Neuronal stem cell (in vitro differentiated cells): ENCODE data around the gene NRM.

Experiments
- DNase-seq: peaks from one replicate; pipeline ENCODE4 v3.0.0-alpha.2; 2013; ENCODE audit warnings: low spot score
- H2AFZ ChIP-seq: one replicate; pipeline ENCODE4 v1.6.1; 2013; ENCODE audit warnings: mild to moderate bottlenecking, low read length, inconsistent platforms
- H2AK5ac ChIP-seq: 2 replicates; pipeline ENCODE4 v1.6.1; 2013; ENCODE audit warnings: low read depth, mild to moderate bottlenecking, inconsistent platforms, low read length, moderate library complexity, mixed read lengths
- H2BK120ac ChIP-seq: 2 replicates; pipeline ENCODE4 v1.6.1; 2013; ENCODE audit warnings: low read depth, mild to moderate bottlenecking, inconsistent platforms, low read length, moderate library complexity, mixed read lengths
- H2BK12ac ChIP-seq: one replicate; pipeline ENCODE4 v1.6.1; 2013; ENCODE audit warnings: low read length, inconsistent platforms
- H2BK15ac ChIP-seq: 2 replicates; pipeline ENCODE4 v1.6.1; 2013; ENCODE audit warnings: mild to moderate bottlenecking, low read length, inconsistent platforms, mixed read lengths
- H2BK5ac ChIP-seq: one replicate; pipeline ENCODE4 v1.6.1; 2013; ENCODE audit warnings: inconsistent platforms, mild to moderate bottlenecking, low read length, moderate library complexity
- H3K14ac ChIP-seq: one replicate; pipeline ENCODE4 v1.6.1; 2013; ENCODE audit warnings: low read length, inconsistent platforms
- H3K18ac ChIP-seq: 2 replicates; pipeline ENCODE4 v1.6.1; 2013; ENCODE audit warnings: low read length, inconsistent platforms
- H3K23ac ChIP-seq: 2 replicates; pipeline ENCODE4 v1.6.1; 2013; ENCODE audit warnings: low read depth, mild to moderate bottlenecking, mixed read lengths, low read length, inconsistent platforms; ENCODE audit not compliant: poor library complexity
- H3K27ac ChIP-seq: replicated peaks from 3 replicates; pipeline ENCODE4 v1.5.1; 2013; ENCODE audit warnings: low read length, inconsistent platforms
- H3K27me3 ChIP-seq, 3 experiments: 2 replicates each; pipeline ENCODE4 v1.6.1; 2013; ENCODE audit warnings: low read length in 3 of 3, mild to moderate bottlenecking in 2 of 3, inconsistent platforms in 1 of 3, low read depth in 1 of 3, mixed read lengths in 1 of 3, moderate library complexity in 1 of 3; ENCODE audit not compliant: control insufficient read depth in 3 of 3, insufficient read depth in 3 of 3
- H3K36me3 ChIP-seq, 2 donors: replicated peaks in 1 of 2; 2 replicates each; pipeline ENCODE4 v1.6.1; 2013; ENCODE audit warnings: low read length in 2 of 2; ENCODE audit not compliant: control insufficient read depth in 2 of 2, insufficient read depth in 2 of 2
- H3K4ac ChIP-seq: 2 replicates; pipeline ENCODE4 v1.6.1; 2013; ENCODE audit warnings: inconsistent platforms, mild to moderate bottlenecking, low read length, moderate library complexity
- H3K4me1 ChIP-seq, 2 donors: 1 replicate in 1 of 2; 2 replicates in 1 of 2; pipeline ENCODE4 v1.6.1; 2013; ENCODE audit warnings: low read length in 2 of 2, low read depth in 1 of 2; ENCODE audit not compliant: control insufficient read depth in 2 of 2, insufficient read depth in 1 of 2
- H3K4me2 ChIP-seq: one replicate; pipeline ENCODE4 v1.6.1; 2013; ENCODE audit warnings: mild to moderate bottlenecking, low read length, inconsistent platforms; ENCODE audit not compliant: insufficient read depth, poor library complexity, severe bottlenecking
- H3K4me3 ChIP-seq, 2 donors: 2 replicates each; pipeline ENCODE4 v1.5.1; 2013; ENCODE audit warnings: low read length in 2 of 2, mild to moderate bottlenecking in 2 of 2, inconsistent platforms in 1 of 2, moderate library complexity in 1 of 2
- H3K79me1 ChIP-seq: one replicate; pipeline ENCODE4 v1.6.1; 2013; ENCODE audit warnings: low read depth, mild to moderate bottlenecking, inconsistent platforms, low read length, moderate library complexity
- H3K9ac ChIP-seq: one replicate; pipeline ENCODE4 v1.6.1; 2013; ENCODE audit warnings: mild to moderate bottlenecking, low read depth, low read length, inconsistent platforms; ENCODE audit not compliant: poor library complexity
- H3K9me3 ChIP-seq, 2 donors: replicated peaks in 1 of 2; 2 replicates each; pipeline versions ENCODE3 to v1.6.1; 2013; ENCODE audit warnings: low read length in 2 of 2, mild to moderate bottlenecking in 2 of 2, inconsistent platforms in 1 of 2, low read depth in 1 of 2, mixed read lengths in 1 of 2, moderate library complexity in 1 of 2; ENCODE audit not compliant: control insufficient read depth in 2 of 2, insufficient read depth in 1 of 2
- H4K8ac ChIP-seq: one replicate; pipeline ENCODE4 v1.6.1; 2013; ENCODE audit warnings: low read depth, mild to moderate bottlenecking, inconsistent platforms, low read length, moderate library complexity
- H4K91ac ChIP-seq: one replicate; pipeline ENCODE4 v1.6.1; 2013; ENCODE audit warnings: low read length, low read depth, mild to moderate bottlenecking, inconsistent platforms; ENCODE audit not compliant: poor library complexity
- WGBS, 2 donors: extraction: QIAGEN DNeasy Blood & Tissue Kit; methylation state at CpG; one replicate each; pipeline ENCODE4 v1.1.7; 2013; ENCODE audit warnings: missing lambda C conversion rate in 2 of 2, mixed read lengths in 1 of 2; ENCODE audit not compliant: insufficient read length in 2 of 2, insufficient replicate concordance in 1 of 2; ENCODE audit errors: extremely low coverage in 2 of 2; 5-methylcytosine and 5-hydroxymethylcytosine counted together

NRM gene

DNA sequence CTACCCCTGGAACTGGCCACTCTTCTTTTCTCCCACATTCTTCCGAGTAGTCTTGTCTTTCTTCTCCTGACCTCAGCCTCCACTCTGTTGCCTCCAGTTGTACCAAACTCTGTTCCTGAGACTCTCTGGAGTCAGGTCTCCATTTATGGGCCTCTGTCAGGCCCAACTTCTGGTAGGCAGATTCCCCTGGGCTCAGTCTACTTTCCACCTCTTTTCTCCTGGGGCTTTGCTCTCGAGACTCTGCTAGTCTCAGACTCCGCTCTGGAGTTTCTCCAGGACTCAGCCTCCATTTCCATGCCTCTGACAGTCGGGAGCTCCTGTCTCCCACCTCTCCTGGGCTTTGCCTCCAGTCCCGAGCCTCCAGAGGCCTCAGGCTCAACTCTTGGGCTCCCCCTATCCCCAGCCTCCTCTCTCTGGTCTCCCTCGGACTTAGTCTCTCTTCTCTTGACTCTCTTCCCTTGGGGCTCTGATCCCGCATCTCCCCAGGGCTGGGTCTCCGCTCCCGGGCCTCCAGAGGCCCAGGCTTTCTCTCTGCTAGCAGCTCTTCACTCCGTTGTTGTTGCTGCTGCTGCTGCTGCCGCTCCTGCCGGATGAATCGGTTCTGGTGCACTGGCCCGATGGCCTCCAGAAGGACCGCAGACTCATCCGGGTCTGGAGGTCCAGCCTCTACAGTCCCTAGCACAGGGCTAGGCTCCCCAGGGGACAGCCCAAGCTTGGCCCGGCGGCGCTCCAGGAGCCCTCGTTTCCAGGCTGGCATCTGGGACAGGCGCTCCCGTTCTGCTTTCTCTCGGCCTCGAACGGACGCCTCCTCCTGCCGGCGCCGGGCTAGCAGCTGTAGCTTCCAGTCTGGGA is 5.4 kb downstream of the NRM start:
- Histone ChIP-seq H3K27ac (no peak overlapping the region), H3K4me1 (peaks cover 56 to 61% of the 10 kb centered on the region in 2 donors)

DNA sequence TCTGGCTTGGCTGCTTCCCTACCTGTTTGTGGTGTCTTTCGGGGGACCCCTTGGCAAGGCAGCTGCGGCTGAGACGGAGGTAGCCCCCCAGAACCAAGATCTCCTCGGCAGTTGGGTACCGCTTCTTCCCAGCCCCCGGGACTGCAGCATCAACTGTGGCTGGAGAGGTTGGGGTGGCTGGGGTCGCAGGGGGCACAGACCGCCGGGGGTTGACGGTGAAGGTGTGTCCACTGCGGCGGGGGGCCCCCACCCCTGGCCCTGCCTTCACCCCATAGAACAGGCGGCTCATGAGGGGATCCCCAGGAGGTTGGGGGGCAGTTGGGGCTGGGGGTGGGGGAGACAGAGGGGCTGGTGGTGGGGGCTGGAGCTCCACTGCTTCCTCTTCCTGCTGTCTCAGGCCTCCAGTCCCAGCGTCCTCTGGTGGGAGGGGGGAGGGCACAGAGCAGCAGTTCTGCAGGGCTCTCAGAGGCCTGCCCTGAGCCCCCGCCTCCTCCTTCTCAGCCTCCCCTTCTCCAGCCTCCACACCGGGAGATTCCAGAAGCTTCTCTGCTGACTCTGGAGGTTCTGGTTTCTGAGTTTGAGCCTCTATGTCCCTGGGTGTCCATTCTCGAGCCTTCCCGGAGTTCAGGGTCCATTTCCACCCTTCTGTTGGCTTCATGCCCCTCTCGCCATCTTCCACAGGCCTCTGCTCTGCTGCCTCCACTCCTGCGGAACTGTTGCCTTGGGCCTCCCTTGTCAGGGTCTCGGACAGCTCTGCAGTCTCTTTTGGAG is 6.2 kb downstream of the NRM start:
- peak overlapping the region; percentile 31 to 83 for H3K4me3 ChIP-seq
- no CpG with 5 or more reads among the region's 21 CpGs for WGBS, 2 donors
- peaks cover 56 to 59% of the 10 kb centered on the region in 2 donors for H3K4me1 ChIP-seq

More for the DNA sequence above, 5.4 kb downstream of the NRM start:
- Histone ChIP-seq H3K27me3 (no peaks in the 10 kb centered on the region), H3K4ac (no peak overlapping the region), H3K14ac (no peak overlapping the region), H2BK5ac (no peak overlapping the region), H2AFZ (no peak overlapping the region), H2AK5ac (peak overlapping the region; percentile 61), H3K9ac (no peak overlapping the region), H4K91ac (no peak overlapping the region), H3K4me2 (peak overlapping the region; percentile 80), H4K8ac (no peak overlapping the region), H2BK12ac (no peak overlapping the region), H3K4me3 (peak overlapping the region; percentile 83 to 91), H3K18ac (no peak overlapping the region), H3K36me3 (peaks cover 3 to 52% of the 10 kb centered on the region in 2 donors), H3K23ac (peak overlapping the region; percentile 62), H2BK120ac (no peak overlapping the region), H2BK15ac (peak overlapping the region; percentile 46), H3K79me1 (peaks cover 9% of the 10 kb centered on the region), H3K9me3 (no peaks in the 10 kb centered on the region)
- WGBS, 2 donors = no CpG with 5 or more reads among the region's 29 CpGs
- no peak for DNase-seq

DNA sequence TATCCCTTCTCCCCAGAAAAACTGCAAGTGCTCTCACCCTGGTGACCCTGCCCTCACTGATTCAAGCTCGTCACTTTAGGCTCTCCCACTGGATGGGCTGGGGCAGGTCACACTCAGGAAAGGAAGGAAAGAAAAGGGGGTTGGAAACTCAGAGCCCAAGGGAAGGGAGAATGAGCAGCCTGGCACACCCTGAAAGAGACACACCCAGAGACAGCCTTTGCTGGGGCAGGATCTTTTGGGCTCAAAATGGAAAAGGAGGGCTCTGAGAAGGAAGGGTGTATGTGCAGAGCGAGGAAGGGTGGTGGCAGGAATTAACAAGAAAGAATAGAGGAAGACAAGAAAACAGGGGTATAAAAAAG is 6.8 kb downstream of the NRM start:
- DNase-seq = no peak
- no peak overlapping the region for H2BK12ac ChIP-seq
- H3K4me1 ChIP-seq = peaks cover 55 to 56% of the 10 kb centered on the region in 2 donors
- H4K8ac ChIP-seq = no peak overlapping the region
- no peaks in the 10 kb centered on the region for H3K27me3 ChIP-seq
- H3K9ac ChIP-seq = no peak overlapping the region
- no CpG with 5 or more reads among the region's 2 CpGs for WGBS, 2 donors
- H3K4me2 ChIP-seq = peak overlapping the region; percentile 56
- H4K91ac ChIP-seq = no peak overlapping the region
- H3K23ac ChIP-seq = no peak overlapping the region
- H2BK120ac ChIP-seq = no peak overlapping the region
- no peak overlapping the region for H3K18ac ChIP-seq
- peak overlapping the region; percentile 1 for H3K27ac ChIP-seq
- peak overlapping the region; percentile 61 for H2AK5ac ChIP-seq
- H3K9me3 ChIP-seq = no peaks in the 10 kb centered on the region
- H3K4ac ChIP-seq = no peak overlapping the region
- H2BK5ac ChIP-seq = no peak overlapping the region
- H3K36me3 ChIP-seq = peaks cover 3 to 56% of the 10 kb centered on the region in 2 donors
- no peak overlapping the region for H3K14ac ChIP-seq
- H3K79me1 ChIP-seq = peaks cover 7% of the 10 kb centered on the region
- peak overlapping the region in 1 of 2 donors; percentile 83 for H3K4me3 ChIP-seq
- no peak overlapping the region for H2BK15ac ChIP-seq
- H2AFZ ChIP-seq = no peak overlapping the region

More for the DNA sequence above, 6.2 kb downstream of the NRM start:
- H2BK12ac ChIP-seq = no peak overlapping the region
- H3K27me3 ChIP-seq = no peaks in the 10 kb centered on the region
- no peak overlapping the region for H3K27ac ChIP-seq
- no peak overlapping the region for H3K14ac ChIP-seq
- no peak overlapping the region for H4K8ac ChIP-seq
- no peak for DNase-seq
- H3K18ac ChIP-seq = peak overlapping the region; percentile 51
- H2BK15ac ChIP-seq = peak overlapping the region; percentile 46
- H2BK120ac ChIP-seq = no peak overlapping the region
- H2AFZ ChIP-seq = no peak overlapping the region
- H3K36me3 ChIP-seq = peaks cover 3 to 59% of the 10 kb centered on the region in 2 donors
- no peak overlapping the region for H3K23ac ChIP-seq
- peaks cover 7% of the 10 kb centered on the region for H3K79me1 ChIP-seq
- H2AK5ac ChIP-seq = peak overlapping the region; percentile 61
- H3K4ac ChIP-seq = no peak overlapping the region
- peak overlapping the region; percentile 87 for H3K9ac ChIP-seq
- H3K9me3 ChIP-seq = no peaks in the 10 kb centered on the region
- H2BK5ac ChIP-seq = no peak overlapping the region
- no peak overlapping the region for H4K91ac ChIP-seq
- H3K4me2 ChIP-seq = peak overlapping the region; percentile 56
